ELR (cell line): ENCODE data around the gene NPTN.

Experiments used
- DNase-seq: peaks from one replicate; pipeline ENCODE4 v3.0.0-alpha.2; 2015; ENCODE audit warnings: low read depth

The NPTN gene

GRCh38 chr15:73631915-73632669 is 1.1 kb downstream of the NPTN start:
- peak; percentile 52 for DNase-seq

- no peak for DNase-seq
Observed at GRCh38 chr15:73630921-73631362, 2.2 kb downstream of the NPTN start.

- DNase-seq = no peak
Observed at GRCh38 chr15:73629798-73630429, 3.3 kb downstream of the NPTN start.

- DNase-seq = no peak
Observed at GRCh38 chr15:73628976-73629797, 4.0 kb downstream of the NPTN start.

- DNase-seq = no peak
Observed at GRCh38 chr15:73628102-73628501, 5.1 kb downstream of the NPTN start.

- DNase-seq = no peak
Observed at GRCh38 chr15:73626072-73626471, 7.1 kb downstream of the NPTN start.

GRCh38 chr15:73624530-73624929 is 8.7 kb downstream of the NPTN start:
- no peak for DNase-seq

GRCh38 chr15:73621286-73621826 is 11.8 kb downstream of the NPTN start:
- no peak for DNase-seq

GRCh38 chr15:73620078-73620477 is 13.1 kb downstream of the NPTN start:
- no peak for DNase-seq

GRCh38 chr15:73617913-73618312 is 15.3 kb downstream of the NPTN start:
- no peak for DNase-seq

GRCh38 chr15:73617301-73617831 is 15.8 kb downstream of the NPTN start:
- no peak for DNase-seq

- DNase-seq = peak; percentile 55
Observed at GRCh38 chr15:73608941-73609340, 24.2 kb downstream of the NPTN start.

- DNase-seq = no peak
Observed at GRCh38 chr15:73608475-73608874, 24.7 kb downstream of the NPTN start.

- no peak for DNase-seq
Observed at GRCh38 chr15:73607843-73608242, 25.3 kb downstream of the NPTN start.

- no peak for DNase-seq
Observed at GRCh38 chr15:73607405-73607804, 25.8 kb downstream of the NPTN start.

- DNase-seq = no peak
Observed at GRCh38 chr15:73605759-73606436, 27.3 kb downstream of the NPTN start.

- no peak for DNase-seq
Observed at GRCh38 chr15:73604477-73604876, 28.7 kb downstream of the NPTN start.

GRCh38 chr15:73602992-73603391 is 30.2 kb downstream of the NPTN start:
- DNase-seq = no peak

GRCh38 chr15:73602446-73602843 is 30.7 kb downstream of the NPTN start:
- DNase-seq = peak; percentile 28

- DNase-seq = peak; percentile 56
Observed at GRCh38 chr15:73601451-73602445, 31.4 kb downstream of the NPTN start.
